SW 1271 (cell line): ENCODE data around the gene ONECUT3.

ENCODE experiments used
- DNase-seq, 2 experiments: peaks; one replicate each; lab custom pipeline; 2025; lab: John Stamatoyannopoulos, UW

Gene ONECUT3

DNA sequence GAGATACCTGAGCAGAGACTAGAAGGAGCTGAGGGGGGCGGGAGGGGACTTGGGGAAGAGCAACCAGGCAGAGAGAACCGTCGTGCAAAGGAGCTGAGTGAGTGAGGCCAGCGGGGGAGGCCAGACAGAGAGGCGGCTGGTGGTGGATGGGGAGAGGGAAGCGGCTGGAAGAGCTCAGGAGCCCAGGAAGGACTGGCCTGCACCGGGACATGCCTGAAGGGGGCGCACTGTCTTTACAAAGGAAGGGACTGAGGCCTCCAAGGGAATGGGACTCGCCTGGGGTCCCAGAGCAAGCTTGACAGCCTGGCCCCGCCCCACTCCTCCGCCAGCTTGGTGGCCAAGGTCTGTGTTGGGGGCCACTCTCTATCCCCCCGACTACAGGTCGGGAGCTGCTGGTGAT lies 14.9 kb downstream of the ONECUT3 start:
- no peak for DNase-seq

DNA sequence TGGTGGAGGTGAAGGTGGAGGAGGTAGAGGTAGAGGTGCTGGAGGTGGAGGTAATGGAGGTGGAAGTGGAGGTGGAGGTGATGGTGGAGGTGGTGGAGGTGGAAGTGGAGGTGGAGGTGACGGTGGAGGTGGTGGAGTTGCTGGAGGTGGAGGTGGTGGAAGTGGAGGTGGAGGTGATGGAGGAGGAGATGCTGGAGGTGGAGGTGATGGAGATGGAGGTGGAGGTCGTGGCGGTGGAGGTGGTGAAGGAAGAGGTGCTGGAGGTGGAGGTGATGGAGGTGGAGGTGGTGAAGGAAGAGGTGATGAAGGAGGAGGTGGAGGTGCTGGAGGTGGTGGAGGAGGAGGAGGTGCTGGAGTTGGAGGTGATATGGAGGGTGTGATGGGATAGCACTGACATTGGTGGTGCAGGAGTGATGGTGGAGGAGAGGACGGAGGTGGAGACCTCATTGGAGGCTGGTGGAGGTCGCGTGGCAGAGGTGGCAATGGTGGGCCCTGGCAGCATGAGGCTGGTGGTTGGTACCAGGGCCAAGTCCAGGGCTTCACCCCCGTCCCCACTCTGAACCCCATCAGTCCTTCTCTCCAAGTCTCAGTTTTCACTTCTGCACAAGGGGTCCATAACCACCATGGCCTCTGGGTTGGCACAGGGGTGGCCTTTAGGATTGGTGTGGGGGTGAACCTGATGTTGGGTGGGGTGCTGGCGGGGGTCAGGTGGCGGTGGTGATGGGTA lies 15.8 kb downstream of the ONECUT3 start:
- DNase-seq = no peak

DNA sequence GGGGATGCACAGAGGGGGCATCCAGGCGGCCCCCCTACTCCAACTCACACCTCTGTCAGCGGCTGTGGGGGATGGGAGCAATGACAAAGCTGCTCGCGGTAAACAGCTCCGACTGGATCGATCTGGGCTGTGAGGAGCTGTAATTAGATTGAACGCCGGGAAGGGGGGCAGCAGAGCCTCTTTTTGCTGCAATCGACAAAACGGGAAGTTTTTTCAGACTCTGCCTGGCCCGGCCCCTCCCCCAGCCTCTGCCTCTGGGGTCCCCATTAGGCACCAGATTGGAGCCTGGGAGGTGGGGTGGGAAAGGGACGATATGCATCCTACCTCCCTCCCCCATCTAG lies 16.3 kb downstream of the ONECUT3 start:
- no peak for DNase-seq

DNA sequence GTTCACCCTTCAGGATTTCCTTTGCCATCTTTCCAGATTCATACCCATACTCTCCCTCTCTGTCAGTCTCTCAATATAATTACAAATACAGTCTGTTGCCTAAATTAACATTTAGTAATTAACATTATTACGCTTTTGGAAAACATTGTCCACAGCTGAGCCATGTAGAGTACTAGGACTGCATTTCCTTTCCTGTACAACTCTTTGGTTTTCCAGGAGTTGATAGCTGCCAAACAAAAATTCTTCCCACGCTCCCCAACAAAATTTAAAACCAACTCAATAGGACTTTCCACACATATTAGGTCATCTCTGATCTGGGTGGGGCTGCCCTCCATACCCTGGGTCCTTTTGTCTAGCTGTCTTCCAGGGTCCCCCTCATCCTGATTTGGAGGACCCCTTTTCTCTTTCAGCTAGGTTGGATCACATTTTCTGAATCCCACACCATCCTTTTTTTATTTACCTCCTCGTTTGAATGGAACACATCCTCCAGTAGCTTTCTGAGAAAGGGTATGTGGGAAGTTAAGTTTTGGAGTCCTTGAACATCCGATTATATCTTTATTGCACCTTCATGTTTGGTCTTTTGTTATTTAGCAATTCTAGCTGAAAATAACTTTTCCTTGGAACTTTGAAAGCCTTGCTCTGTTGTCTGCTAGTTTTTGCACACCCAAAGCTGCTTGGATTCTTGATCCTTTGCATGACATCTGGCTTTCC lies 17.7 kb downstream of the ONECUT3 start:
- DNase-seq = no peak

DNA sequence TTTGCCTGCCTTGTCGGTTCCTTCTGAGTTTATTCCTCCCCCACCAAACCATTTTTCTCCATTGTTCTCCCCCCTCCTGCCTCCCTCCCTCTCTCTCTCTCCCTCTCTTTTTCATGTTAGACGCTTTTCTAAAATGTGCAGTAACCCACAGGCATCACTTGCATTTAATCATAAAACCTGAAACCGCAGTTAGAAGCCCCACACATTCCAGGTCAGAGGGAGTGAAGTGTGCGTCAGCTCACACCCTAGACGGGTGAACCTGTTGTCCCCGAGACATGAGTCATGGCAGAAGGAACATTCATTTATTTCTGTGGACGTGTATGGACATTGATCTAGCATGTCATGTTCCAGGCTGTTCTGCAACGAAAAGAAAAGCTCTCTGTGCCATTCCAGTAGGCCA lies 19.9 kb downstream of the ONECUT3 start:
- no peak for DNase-seq

DNA sequence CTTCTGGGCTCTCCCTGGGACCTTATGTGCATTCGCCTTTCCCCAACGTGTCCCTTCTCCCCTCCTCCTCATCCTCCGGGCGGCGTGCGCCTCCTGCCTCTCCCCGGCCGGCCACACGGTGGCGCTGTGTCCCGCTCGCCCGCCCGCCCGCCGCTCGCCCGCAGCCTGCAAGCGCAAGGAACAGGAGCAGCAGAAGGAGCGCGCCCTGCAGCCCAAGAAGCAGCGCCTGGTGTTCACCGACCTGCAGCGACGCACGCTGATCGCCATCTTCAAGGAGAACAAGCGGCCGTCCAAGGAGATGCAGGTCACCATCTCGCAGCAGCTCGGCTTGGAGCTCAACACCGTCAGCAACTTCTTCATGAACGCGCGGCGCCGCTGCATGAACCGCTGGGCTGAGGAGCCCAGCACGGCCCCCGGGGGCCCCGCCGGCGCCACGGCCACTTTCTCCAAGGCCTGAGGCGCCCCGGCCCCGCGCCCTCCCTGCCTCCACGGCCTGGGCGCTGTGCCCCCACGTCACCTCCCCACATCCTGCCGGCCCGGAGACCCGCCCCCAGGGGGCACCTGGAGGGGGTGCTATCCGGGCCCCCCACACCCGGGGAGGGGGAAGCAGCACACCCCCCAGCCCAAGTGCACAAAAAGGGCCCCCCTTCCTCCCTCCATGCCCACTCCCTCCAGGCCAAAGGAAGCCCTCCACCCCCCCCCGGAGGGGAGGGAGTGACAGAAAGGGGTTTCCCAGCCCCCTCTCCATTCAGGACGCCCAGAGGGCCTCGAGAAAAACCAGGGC lies 21.9 kb downstream of the ONECUT3 start:
- DNase-seq = peak in 1 of 2 experiments; percentile 21

DNA sequence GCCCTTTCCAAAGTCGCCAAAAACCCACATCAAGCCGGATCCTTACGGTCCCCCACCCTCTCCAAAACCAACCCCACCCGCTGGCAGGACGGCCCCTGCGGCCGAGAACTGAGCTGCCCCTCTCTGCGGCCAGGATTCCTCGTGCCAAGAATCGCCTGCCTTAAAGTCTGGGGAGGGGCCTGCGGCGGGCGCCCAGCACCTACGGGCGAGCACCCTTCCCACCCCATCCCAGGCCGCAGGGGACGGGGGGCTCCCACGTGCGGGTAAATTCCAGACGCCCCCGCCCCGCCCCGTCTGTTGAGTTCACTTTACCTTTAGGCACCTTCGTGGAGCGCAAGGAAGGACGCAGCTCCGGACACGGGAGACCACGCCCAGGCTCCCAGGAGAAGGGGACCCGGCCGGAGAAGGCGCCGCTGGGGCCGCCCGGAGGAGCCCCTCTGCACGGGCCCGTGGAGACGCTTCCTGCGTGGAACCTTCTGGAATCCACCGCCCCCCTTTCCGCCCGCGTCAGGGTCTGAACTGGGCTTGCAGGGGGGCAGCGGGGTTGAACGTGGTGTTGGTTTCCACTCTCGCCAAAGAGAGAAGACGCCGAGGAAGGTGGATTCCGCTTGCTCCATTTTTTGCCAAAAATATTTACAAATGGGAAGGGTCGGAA lies 22.8 kb downstream of the ONECUT3 start:
- no peak for DNase-seq

DNA sequence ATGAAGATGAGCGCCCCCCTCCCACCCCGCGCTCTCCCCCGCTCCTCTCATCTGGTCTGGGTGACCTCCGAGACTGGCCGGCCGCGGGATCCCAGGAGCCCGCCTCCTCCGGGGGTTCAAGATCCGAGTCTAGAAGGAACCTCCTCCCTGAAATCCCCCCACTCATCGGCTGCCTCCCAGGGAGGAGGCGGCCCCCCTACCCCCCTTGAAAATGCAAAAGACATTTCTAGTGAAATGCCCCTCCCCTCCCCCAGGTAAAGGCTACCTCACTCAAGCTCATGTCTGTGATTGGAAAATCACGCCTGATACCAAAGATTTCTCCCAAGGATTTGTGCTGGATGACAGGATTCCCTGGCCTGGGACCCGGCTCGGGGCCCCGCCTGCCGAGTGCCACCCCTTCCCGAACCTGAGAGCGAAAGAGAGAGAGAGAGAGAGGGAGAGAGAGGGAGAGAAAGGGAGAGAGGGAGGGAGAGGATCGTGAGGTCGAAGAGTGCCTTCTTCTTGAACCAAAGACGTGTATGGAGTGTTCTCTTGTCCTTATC lies 23.4 kb downstream of the ONECUT3 start:
- DNase-seq = no peak

DNA sequence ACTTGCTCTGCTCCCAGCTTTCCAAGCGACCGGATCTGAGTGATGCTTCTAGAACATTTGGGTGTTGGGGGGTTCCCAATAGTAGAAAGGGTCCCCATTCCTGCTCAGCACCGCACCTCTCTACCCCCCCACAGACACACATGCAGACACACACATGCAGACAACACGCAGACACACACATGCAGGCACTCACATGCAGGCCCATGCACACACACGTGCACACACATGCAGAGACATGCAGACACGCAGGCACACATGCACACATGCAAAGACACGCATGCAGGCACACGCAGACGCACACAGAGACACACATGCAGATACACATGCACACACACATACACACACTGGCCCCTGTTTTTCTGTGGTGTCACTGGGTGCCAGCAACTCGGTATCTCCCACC lies 23.8 kb downstream of the ONECUT3 start:
- no peak for DNase-seq

DNA sequence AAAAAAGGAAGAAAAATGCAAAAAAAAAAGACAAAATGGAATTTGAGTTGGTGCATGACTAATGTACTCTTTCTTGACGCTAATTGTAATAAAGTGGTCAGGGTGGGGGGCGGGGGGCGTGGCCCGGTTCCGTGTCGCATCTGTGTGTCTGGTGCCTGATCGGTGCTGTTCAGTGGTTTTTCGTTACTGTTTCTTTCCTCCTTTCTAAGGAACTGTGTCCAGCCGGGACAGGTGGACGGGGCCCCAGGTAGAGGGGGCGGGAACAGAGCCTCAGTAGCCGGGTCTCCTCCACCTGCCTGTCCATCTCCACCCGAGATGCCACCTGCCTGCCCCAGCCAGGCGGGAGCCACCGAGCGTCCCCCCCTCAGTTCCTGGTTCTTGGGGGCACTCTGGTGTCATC lies 26.3 kb downstream of the ONECUT3 start:
- DNase-seq = no peak

DNA sequence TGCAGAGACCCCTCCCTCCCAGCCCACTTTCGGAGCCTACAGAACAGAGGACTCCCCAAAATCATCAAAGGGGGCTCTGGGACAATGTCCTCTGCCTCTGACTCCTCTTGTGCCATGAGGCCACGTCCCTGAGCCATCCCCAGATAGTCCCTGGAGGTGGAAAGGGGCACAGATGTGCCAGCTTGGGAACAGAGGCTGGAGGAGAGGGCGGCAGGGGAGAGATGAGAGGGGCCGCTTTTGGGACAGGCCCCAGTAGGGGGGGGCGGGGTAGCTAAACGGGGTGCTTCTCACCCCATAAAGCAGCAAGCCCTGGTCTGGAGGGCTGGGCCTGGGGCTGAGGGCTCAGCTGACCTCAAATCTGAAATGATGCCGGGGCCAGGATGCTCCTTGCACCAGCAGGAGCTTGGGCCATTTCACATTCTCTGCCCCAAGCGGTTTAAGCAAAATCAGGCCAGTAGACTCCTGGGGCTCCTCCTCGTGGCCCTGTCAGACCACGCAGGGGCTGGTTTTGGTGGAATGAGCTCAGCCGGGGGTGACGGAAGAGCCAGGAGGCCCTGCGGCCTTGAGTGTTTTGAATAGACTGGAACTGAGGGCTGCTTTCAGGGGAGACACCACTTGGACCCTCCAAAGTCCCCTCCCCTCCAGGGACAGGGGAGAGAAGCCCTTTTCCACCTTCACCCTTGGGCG lies 27.1 kb downstream of the ONECUT3 start:
- DNase-seq = no peak

DNA sequence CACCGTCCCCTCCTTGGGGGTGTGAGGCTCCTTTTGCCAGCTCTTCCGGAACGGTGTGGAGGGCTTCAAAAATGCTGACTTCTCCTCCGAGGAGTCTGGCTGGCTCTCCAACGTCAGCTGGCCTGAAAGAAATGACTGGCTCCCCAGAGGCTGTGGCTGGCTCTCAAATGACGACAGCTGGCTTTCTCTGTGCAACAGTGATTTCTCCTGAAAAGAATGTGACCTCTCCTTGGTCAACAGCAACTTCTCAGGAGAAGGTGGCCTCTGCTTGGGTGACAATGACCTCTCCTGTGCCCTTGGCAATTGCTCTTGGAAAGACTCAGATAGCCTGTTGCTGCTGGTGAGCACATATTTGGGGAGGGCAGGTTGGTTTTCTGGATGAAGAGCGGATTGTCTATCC lies 29.2 kb downstream of the ONECUT3 start:
- no peak for DNase-seq

DNA sequence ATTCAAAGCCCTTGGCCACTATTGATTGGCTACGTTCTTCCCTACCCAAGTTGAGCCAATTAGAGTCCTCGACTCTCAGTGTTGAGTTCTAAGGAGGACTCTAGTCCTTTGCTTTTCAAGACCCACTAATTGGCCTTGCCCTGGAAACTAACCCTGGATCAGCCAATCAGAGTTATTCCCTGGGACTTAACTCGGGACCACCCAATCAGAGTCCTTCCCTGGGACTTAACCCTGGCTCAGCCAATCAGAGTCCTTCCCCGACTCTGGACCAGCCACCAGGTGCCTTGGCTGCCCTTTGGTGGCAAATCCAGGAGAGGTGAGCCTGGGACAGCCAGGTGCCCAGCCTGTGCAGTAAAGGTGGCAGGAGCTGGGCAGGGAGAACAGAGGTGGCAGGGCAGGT lies 30.0 kb downstream of the ONECUT3 start:
- no peak for DNase-seq

DNA sequence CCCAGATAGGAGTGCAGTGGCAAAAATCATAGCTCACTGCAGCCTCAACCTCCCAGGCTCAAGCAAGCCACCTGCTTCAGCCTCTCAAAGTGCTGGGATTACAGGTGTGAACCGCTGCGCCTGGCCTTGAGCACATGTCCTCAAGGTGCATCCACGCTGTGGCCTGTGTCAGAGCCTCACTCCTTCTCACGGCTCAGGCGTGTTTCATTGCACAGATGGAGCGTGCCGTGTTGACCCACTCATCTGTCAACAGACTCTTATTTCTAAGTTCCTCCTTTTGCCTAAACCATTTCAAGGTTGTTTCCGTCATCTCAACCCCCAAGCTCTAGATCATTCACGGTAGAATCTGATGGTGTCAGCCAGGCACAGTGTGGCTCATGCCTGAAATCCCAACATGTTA lies 30.6 kb downstream of the ONECUT3 start:
- no peak for DNase-seq

DNA sequence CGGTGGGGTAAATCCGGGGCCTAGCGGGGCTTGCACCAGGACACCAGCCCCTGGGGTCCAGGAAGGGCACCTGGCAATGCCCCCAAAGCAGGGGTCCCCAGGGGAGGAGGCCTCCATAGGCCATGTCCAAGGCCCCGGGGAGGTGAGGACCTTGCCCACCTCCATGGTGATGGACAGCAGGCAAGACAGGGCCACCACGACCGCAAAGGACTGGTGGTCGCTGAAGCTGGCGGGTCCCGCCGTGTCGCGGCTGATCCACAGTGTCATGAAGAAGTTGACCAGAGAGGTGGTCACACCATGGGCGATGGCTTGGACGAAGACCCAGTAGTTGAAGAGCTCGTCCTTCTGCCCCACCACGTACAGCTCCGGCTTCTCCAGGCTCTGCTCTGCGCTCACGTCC lies 32.0 kb downstream of the ONECUT3 start:
- no peak for DNase-seq

DNA sequence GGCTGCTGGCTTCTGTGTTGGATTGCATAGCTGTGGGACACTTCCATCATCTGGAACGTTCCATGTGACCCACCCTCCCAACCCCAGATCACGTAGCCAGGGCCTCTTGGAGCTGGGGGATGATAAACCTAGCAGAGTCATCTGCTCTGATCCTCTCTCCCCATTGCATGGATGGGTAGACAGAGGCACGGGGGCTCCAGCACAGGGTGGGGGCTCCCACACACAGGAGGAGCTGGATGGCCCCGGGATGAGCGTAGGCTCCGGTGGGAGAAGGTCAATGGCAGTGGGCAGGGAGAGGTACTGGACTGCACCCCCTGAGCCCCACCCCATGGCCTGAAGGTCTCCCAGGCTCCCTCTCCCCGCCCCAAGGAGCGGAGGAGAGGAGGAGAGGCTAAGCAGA lies 33.4 kb downstream of the ONECUT3 start:
- DNase-seq = no peak

DNA sequence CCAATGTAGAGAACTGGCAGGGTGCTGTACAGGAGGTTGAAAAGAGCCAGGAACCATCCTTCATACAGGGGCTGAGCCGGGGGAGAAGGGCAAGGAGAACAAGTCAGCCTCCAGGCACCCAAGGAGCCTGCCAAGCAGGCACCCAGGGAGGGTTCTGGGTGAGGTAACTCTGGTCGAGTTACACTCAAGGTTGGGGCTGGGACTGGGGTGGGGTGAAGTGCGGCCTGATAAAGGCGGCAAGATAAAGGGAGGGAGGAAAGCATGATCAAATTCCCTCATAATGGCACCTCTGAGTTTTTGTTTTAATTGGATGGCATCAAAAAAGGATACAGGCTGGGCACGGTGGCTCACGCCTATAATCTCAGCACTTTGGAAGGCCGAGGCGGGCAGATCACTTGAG lies 33.8 kb downstream of the ONECUT3 start:
- DNase-seq = no peak

DNA sequence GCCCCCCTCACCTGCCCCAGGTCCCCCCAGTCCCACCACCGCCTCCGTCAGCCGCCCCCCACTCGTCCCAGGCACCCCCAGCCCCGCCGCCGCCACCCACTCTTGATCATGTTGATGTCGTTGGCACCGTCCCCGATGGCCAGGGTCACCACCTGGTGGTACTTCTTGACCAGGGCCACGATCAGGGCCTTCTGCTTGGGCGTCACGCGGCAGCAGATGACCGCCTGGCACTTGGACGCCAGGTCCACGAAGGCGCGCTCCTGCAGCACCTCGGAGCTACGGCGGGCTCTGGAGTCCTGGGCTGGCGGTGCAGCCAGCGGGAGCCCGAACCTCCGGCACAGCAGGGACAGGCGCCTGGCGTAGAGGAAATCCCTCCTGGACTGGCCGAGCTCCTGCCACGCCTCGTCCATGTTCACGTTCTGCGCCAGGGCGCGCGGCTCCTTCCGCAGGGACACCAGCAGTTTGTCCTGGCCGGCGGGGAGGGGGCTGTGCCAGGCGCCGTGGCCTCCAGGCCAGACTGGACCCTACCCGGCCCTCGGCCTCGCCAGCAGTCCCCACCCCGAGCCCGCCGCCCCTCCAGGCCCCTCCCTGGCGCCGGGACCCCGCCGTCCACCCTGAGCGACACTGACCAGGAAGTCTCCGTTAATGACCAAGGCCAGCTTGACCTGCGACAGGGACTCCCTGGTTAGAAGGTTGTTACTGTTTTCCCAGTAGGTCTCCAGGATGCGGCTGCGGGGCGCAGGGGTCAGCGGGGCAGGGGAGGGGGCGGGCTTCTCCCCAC lies 36.1 kb downstream of the ONECUT3 start:
- peak in 1 of 2 experiments; percentile 36 for DNase-seq

DNA sequence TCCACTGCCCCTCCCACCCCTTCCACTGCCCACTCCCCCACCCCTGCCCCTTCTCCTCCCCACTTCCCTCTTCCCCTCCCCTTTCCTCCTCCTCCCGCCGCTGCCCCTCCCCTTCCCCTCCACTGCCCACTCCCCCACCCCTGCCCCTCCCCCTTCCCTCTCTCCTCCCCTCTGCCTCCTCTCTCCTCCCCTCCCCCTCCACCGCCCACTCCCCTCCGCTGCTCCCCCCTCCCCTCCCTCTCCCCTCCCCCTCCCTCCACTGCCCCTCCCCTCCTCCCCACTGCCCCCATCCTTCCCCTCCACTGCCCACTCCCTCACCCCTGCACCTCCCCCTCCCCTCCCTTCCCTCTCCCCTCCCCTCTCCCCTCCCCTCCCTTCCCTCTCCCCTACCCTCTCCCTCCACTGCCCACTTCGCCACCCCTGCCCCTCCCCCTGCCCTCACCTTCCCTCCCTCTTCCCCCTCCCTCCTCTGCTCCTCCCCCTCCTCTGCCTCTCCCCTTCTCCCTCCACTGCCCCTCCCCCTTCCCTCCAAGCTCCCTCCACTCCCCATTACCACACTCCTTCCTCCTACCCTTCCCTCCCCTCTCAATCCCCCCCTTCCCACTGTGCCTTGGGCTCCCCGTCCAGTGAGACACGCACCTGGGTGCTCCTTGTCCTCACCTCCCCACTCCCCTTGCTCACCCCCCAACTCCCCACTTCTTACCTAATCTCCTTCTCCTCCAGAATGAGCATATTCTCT lies 36.9 kb downstream of the ONECUT3 start:
- DNase-seq = no peak

DNA sequence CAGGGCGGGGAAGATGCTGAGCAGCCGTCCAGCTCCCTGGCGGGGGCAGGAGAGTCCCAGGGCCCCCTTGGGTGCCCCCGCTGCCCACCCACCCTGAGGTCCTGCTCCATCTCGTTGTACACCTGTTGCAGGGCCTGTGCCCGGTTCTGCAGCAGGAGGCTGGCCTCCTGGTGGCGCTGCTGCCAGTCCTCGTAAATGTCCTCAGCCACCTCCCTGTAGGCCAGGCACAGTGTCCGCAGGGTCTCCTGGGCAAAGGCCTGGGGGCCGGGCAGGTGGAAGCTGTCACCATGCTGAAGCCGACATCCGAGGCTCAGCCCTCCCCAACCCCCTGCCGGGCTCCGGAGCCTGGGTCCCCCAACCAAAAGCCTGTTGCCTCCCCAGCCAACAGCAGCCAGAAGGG lies 38.6 kb downstream of the ONECUT3 start:
- DNase-seq = no peak
